Stimulated activated CD4-positive, alpha-beta T cell treated with anti-CD3 and anti-CD28 coated beads, TNF-alpha, amount 100 ng/mL, for 24 hours (primary cell): ENCODE measurements around the gene PDK2.

ENCODE experiments used
- DNase-seq, 3 experiments: peaks; one replicate each; pipeline ENCODE4 v3.0.0-alpha.2; 2020; ENCODE audit warnings: low read depth in 3 of 3

The PDK2 gene

GRCh38 chr17:50135316-50136095 is 40.4 kb downstream of the PDK2 start:
- no peak for DNase-seq

DNA sequence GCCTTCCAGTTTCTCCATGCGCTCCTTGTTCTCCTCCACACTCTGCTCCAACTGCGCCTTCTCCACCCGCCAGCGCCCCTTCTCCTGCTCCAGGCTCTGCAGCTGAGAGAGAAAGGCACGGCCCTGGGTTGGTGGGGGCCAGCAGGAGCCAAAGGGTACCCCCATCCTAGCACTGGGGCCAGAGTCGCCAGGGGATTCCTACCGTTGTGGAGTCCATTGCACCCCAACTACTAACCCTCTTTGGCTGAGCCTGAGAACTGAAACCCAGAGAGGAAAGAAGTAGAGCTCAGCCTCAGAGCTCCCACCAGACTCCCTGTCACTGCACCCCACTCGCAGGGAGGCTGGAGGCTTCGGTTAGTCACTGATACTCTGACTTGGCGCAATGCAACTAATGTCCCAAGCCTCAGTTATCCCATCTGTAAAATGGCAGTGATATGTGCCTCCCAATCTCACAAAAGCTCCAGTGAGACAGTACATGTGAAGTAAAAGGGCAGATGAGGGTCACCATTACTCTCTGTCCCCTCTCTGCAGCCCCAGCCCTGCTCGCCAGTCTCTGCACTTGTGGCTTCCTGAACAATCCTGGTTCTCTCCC is 41.0 kb downstream of the PDK2 start:
- DNase-seq, result no peak

DNA sequence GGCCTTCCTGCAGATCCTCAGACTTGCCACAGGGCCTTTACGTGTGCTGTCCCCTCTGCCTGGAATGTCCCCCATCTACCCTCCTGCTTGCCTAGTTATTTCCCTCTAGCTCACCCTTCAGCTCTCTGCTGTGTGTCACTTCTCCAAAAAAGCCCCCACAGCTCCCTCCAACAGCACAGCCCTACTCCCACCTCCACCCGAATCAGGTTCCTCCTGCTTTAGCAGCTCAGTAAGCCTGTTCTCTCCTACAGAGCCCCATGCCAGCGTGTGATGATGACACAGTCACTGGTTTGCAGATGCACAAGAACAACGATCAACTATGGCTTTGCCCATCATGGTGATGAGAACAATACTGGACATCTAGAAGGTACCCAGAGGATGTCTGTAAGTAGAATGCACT is 41.9 kb downstream of the PDK2 start:
- DNase-seq, result no peak

DNA sequence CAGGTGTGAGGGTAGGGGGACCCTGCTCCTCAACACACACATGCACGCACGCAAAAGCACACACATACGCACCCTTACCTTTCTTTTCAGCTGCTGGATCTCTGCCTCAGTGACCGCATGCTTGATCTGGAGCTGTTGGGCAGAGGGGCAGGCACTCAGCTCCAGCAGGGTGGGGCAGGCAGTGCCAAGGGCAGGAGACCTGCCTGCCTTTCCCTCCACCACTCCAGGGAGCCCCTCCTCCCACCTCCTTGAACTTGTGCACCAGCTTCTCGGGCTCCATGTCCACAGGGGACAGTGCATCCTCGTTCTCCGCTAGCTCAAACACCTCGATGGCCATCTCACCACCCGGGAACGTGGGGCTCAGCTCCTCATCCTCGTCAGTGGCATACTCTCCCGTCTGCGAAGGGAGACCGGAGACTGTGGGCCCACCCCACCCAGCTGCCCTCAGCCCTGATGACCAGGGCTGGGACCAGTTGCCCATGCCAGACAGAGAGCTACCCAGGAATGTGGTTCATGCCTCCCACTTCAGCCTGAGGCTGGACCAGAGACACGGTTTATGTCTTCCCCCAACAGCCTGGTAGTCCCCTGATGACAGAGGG is 44.1 kb downstream of the PDK2 start:
- no peak for DNase-seq

- DNase-seq, result peak; percentile 57 to 80 (median 62)
Measured at GRCh38 chr17:50139950-50140885, 45.1 kb downstream of the PDK2 start.

DNA sequence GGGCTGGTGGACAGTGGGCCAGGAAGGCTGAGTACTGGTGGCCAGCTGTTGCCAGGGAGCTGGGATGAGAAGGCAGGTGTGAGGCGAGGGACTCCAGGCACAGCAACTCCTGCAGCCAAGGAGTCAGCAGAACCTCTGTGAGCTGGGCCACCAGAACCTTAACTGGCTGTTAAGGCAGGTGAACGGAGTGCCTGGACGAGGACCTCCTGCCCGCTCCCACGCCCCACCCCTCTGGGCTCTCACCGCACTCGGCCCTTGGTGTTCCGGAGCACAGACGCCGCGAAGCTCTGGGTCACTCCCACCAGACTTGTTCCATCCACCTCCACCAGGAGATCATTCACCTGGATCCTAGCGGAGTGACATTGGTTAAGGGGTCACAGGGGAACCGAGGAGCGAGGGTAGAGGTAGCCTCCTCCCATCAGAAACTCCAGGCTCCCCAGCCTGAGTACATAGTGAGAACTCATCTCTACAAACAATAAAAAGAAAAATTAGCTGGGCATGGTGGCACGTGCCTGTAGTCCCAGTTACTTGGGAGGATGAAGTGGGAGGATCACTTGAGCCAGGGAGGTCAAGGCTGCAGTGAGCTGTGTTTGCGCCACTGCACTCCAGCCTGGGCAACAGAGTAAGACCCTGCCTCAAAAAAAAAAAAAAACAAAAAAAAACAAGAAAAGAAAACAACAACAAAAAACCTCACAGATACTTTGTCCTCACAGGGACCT is 46.0 kb downstream of the PDK2 start:
- DNase-seq, result no peak

- DNase-seq, result no peak
Measured at GRCh38 chr17:50141745-50142110, 46.6 kb downstream of the PDK2 start.

- no peak for DNase-seq
Measured at GRCh38 chr17:50143461-50144176, 48.5 kb downstream of the PDK2 start.

DNA sequence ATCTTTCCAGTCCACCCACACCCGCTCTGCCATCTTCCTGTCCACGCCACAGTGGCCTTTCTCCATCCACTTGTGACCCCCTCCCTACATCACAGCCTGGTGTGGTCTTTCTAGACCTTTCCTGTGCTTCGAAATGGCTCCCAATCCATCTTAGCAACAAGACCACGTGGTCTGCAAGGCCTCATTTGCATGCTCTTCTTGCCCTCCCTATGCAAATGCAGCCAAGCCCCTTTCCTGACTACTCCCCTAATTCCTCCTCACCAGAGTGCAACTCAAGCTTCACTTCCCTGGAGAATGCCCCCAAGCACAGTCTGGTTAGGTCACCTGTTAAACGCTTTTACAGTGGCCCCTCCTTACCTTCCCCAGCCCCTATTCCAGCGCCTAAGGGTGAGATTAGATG is 49.2 kb downstream of the PDK2 start:
- DNase-seq, result no peak

GRCh38 chr17:50144845-50145531 is 49.8 kb downstream of the PDK2 start:
- DNase-seq, result no peak

DNA sequence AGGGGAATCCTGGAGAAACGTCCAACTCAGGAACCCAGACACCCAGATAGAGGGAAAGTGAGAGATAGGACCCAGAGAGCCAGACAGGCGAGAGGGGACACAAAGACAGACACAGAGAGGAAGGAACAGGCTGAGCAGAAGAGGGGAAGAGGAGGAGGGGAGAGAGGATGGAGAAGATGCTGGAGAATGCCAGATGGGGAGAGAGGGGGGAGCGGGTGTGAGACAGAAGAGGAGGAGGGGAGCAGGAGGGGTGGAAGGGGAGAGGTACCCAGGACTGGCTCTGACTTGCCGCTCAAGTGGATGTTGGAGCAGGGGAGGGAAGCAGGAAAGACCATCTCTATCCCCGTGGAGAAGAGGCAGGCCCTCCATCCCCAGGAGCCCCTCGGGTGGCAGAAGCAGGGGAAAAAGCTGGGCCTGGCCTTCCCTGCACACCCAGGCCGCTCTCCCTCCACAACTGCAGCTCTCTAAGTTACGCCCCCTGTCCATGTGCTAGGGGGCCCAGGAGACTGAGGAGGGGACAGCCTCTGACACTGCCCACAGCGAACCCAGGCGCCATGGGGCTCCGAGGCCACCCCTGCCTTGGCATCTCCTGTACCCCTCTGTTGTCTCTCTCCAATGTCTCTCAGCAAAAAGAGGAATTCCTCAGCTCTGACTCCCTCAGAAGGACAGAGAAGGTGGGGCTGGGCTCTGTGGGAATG is 50.5 kb downstream of the PDK2 start:
- no peak for DNase-seq

DNA sequence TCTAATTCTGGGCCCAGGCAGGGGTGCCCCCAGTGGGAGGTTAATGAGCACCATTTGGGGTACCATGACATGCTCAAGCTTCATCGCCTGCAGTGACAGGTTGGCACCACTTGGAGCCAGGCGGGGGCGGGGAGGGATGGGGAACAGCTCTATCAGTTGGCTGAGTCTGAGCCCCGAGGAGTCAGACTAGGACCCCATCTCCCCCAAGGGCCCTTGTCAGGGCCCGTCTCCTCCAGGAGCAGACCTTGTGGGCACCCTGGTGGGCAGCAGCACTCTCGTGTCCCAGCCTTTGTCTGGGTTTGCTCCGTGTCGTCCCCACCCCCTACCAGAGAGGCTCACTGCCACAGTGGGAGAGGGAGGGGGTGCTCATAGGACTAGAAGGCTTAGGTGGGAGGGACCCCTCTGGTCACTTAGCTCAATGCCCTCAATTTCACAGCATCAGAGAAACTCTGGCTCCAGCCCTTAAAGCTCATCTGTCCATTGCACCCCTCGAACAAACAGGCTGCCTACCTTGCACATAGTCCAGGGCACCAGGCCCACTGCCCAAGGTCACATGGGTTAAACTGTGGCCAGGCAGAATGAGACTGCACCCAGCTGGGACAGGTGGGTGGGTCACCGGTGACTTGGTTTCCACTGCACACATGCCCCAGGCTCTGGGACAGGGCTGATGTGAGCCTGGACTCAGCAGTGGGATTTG is 51.2 kb downstream of the PDK2 start:
- no peak for DNase-seq

- DNase-seq, result no peak
Measured at GRCh38 chr17:50146927-50147665, 51.9 kb downstream of the PDK2 start.

DNA sequence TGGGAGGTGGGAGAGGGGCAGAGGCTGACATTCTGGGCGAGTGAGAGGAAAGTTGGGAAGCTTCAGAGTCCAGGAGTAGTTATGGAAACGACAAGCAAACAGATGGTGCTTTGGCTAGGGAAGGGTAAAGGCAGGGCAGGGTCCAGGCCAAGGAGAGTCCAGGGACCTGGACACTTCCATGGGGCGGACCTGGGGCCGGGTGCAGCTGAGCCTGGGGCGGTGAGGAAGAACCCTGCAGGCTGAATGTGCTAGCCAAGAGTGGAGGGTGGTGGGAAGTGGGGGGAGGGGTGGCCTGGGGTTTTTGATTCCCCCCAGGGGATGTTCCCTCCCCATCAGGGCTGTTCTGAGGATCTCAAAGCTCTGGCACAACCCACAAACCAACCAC is 52.7 kb downstream of the PDK2 start:
- no peak for DNase-seq

- DNase-seq, result peak; percentile 48 to 81 (median 56)
Measured at GRCh38 chr17:50148226-50149090, 53.3 kb downstream of the PDK2 start.

GRCh38 chr17:50149091-50149416 is 53.9 kb downstream of the PDK2 start:
- DNase-seq, result no peak
